Vagina (tissue), 2 donors: ENCODE measurements around the gene PHLDB2.

ENCODE experiments used
- CTCF ChIP-seq, 3 experiments: fragments of 450-650 bp in 2 of 3; fragments of 200-600 bp in 1 of 3; sonication (generic) in 1 of 3; IDR thresholded peaks; one replicate each; pipeline ENCODE4 v1.5.1; 2017 to 2019; ENCODE audit warnings: antibody characterized with exemption in 3 of 3, mild to moderate bottlenecking in 2 of 3, moderate library complexity in 2 of 3
- POLR2A ChIP-seq, 2 donors: fragments of 450-650 bp; IDR thresholded peaks; one replicate each; pipeline ENCODE4 v1.6.1; 2017; ENCODE audit warnings: antibody characterized with exemption in 2 of 2, mild to moderate bottlenecking in 2 of 2, moderate library complexity in 2 of 2
- POLR2AphosphoS5 ChIP-seq, 2 donors: sonication (generic); formaldehyde crosslinking; IDR thresholded peaks; one replicate each; pipeline ENCODE4 v1.9.0; 2017; ENCODE audit warnings: antibody characterized with exemption in 2 of 2, mild to moderate bottlenecking in 2 of 2, low read depth in 1 of 2; ENCODE audit not compliant: insufficient read depth in 1 of 2

- TF ChIP-seq POLR2A (IDR thresholded peaks at IDR 0.05) (no peak), CTCF (IDR thresholded peaks at IDR 0.05) (no peak), POLR2AphosphoS5 (IDR thresholded peaks at IDR 0.05; ENCODE audit: insufficient read depth in 1 of 2, low read depth in 1 of 2) (no peak)
These were observed 38.4 kb upstream of the PHLDB2 start for GRCh38 chr3:111820651-111821050.
